CD4-positive, alpha-beta T cell treated with Interleukin-1 beta for 1 hour (primary cell): ENCODE results near the gene SYT7.
"Not testable (repeated sequence)": the region's sequence is repeated elsewhere in the genome, so short reads cannot be mapped to it uniquely, and the experiment has no call there.

Experiments used
- DNase-seq, 2 donors: peaks; one replicate each; pipeline ENCODE4 v3.0.0-alpha.2; 2020 to 2022

SYT7 gene

GRCh38 chr11:61494381-61494961 lies 86.4 kb downstream of the SYT7 start:
- no peak for DNase-seq

GRCh38 chr11:61491736-61492395 lies 89.0 kb downstream of the SYT7 start:
- DNase-seq: no peak

- no peak for DNase-seq
These were observed 90.8 kb downstream of the SYT7 start for GRCh38 chr11:61489833-61490721.

GRCh38 chr11:61488651-61489291 lies 92.1 kb downstream of the SYT7 start:
- no peak for DNase-seq

- DNase-seq: no peak
These were observed 93.4 kb downstream of the SYT7 start for GRCh38 chr11:61487342-61488025.

GRCh38 chr11:61486779-61487178 lies 94.1 kb downstream of the SYT7 start:
- DNase-seq: no peak

GRCh38 chr11:61486011-61486620 lies 94.8 kb downstream of the SYT7 start:
- DNase-seq: no peak

GRCh38 chr11:61485080-61485479 lies 95.8 kb downstream of the SYT7 start:
- DNase-seq: no peak

GRCh38 chr11:61484541-61484940 lies 96.3 kb downstream of the SYT7 start:
- DNase-seq: no peak

GRCh38 chr11:61482513-61482912 lies 98.4 kb downstream of the SYT7 start:
- DNase-seq: peak in 1 of 2 donors; percentile 3

GRCh38 chr11:61481806-61482205 lies 99.1 kb downstream of the SYT7 start:
- no peak for DNase-seq

GRCh38 chr11:61480994-61481335 lies 99.9 kb downstream of the SYT7 start:
- DNase-seq: no peak

GRCh38 chr11:61480261-61480993 lies 100.4 kb downstream of the SYT7 start:
- no peak for DNase-seq

- DNase-seq: not testable (repeated sequence)
These were observed 101.4 kb downstream of the SYT7 start for GRCh38 chr11:61479360-61480058.

GRCh38 chr11:61477727-61478148 lies 103.1 kb downstream of the SYT7 start:
- DNase-seq: peak; percentile 33 to 44

- no peak for DNase-seq
These were observed 103.8 kb downstream of the SYT7 start for GRCh38 chr11:61477126-61477525.

GRCh38 chr11:61476371-61476770 lies 104.5 kb downstream of the SYT7 start:
- DNase-seq: no peak

GRCh38 chr11:61475433-61475832 lies 105.4 kb downstream of the SYT7 start:
- no peak for DNase-seq

GRCh38 chr11:61474013-61474643 lies 106.7 kb downstream of the SYT7 start:
- no peak for DNase-seq

- no peak for DNase-seq
These were observed 107.4 kb downstream of the SYT7 start for GRCh38 chr11:61473370-61474012.
